K562 (cell line): Measurements from ENCODE around the gene PPFIA3. TPM values are rescaled to one million over a fixed set of nuclear protein-coding genes. Genes with fewer than 3 reads are reported as not detected.
A peak's percentile ranks its signal among the peaks of the same experiment; 100 is the strongest.

Experiments used
- EWSR1 ChIP-seq: fragments of 450-650 bp; IDR thresholded peaks from 2 replicates; pipeline ENCODE4 v1.6.1; 2018; ENCODE audit warnings: borderline replicate concordance, mild to moderate bottlenecking, low read depth, moderate library complexity; ENCODE audit not compliant: partially characterized antibody
- L3MBTL2 ChIP-seq: fragments of 450-650 bp; IDR thresholded peaks from 2 replicates; pipeline ENCODE4 v1.6.1; 2016; ENCODE audit warnings: mild to moderate bottlenecking, moderate library complexity
- LCOR ChIP-seq: sonication (generic); formaldehyde crosslinking; IDR thresholded peaks from 2 replicates; pipeline ENCODE4 v1.8.0; 2022; ENCODE audit warnings: mild to moderate bottlenecking, missing genetic modification reagents
- PML ChIP-seq: IDR thresholded peaks from 2 replicates; pipeline ENCODE4 v1.6.1; 2012; ENCODE audit warnings: low read length, inconsistent platforms
- TEAD2 ChIP-seq: fragments of 450-650 bp; IDR thresholded peaks from 2 replicates; pipeline ENCODE4 v1.6.1; 2016; ENCODE audit warnings: missing genetic modification characterization, control low read depth, missing compliant biosample characterization
- TGIF2 ChIP-seq: sonication (generic); formaldehyde crosslinking; IDR thresholded peaks from 2 replicates; pipeline ENCODE4 v1.8.1; 2022; ENCODE audit warnings: mild to moderate bottlenecking, missing genetic modification reagents, moderate library complexity
- TSC22D4 ChIP-seq: fragments of 450-650 bp; IDR thresholded peaks from 2 replicates; pipeline ENCODE4 v1.6.1; 2016; ENCODE audit warnings: missing genetic modification characterization, missing biosample characterization, control low read depth
- ZC3H4 ChIP-seq: sonication (generic); formaldehyde crosslinking; IDR thresholded peaks from 2 replicates; pipeline ENCODE4 v1.9.0; 2021; ENCODE audit warnings: missing genetic modification reagents, borderline replicate concordance
- ZFP36 ChIP-seq: fragments of 150-350 bp; IDR thresholded peaks from 2 replicates; pipeline ENCODE4 v1.6.1; 2018; ENCODE audit warnings: low read length, low read depth; ENCODE audit not compliant: partially characterized antibody
- polyA plus RNA-seq, 8 experiments: library from polyadenylated mRNA; depleted of rRNA in 4 of 8; stranded (reverse) in 5 of 8; unstranded in 3 of 8; fragments of >200 nt; fragmentation: Nextera tagmentation in 2 of 8; fragmentation: Illumina TruSeq in 1 of 8; extraction: Ambion mirVana in 2 of 8; extraction: Trizol in 1 of 8; gene quantifications; 2 replicates each; pipeline versions ENCODE4 v1.2.1 to v1.2.3, GENCODE V29; 2011 to 2014; ENCODE audit warnings: inconsistent platforms in 1 of 8, missing spikeins in 1 of 8
- total RNA-seq, 7 experiments: library from RNA; depleted of rRNA in 6 of 7; stranded (reverse); fragments of >200 nt in 6 of 7; fragmentation: Illumina TruSeq in 2 of 7; extraction: Trizol in 2 of 7; gene quantifications; 2 replicates each; pipeline versions ENCODE4 v1.2.1 to v1.2.3, GENCODE V29; 2011 to 2021; ENCODE audit warnings: low replicate concordance in 1 of 7
- TF ChIP-seq, protein P1 (sequence below): fragments of 450-650 bp; formaldehyde crosslinking; conservative IDR thresholded peaks from 2 replicates; pipeline ENCODE4 v1.4.0; 2022; ENCODE audit warnings: mild to moderate bottlenecking, missing genetic modification characterization
- TF ChIP-seq, protein P2 (sequence below): fragments of 250-450 bp; sonication (Bioruptor Pico); IDR thresholded peaks from 2 replicates; pipeline ENCODE4 v1.5.0; 2021; ENCODE audit warnings: mild to moderate bottlenecking, borderline replicate concordance
- TF ChIP-seq, protein P3 (sequence below): fragments of 450-650 bp; conservative IDR thresholded peaks from 2 replicates; pipeline ENCODE4 v1.6.1; 2016; ENCODE audit warnings: missing genetic modification characterization, low read depth, mild to moderate bottlenecking, missing compliant biosample characterization, moderate library complexity
- TF ChIP-seq, protein P4 (sequence below), 2 experiments: fragments of 450-650 bp in 1 of 2; sonication (generic) in 1 of 2; formaldehyde crosslinking; conservative IDR thresholded peaks; 2 replicates each; pipeline versions ENCODE4 v1.4.0 to v1.8.1; 2020 to 2022; ENCODE audit warnings: mild to moderate bottlenecking in 1 of 2, missing genetic modification reagents in 1 of 2
- TF ChIP-seq, protein P5 (sequence below), 2 experiments: fragments of 450-650 bp in 1 of 2; IDR thresholded peaks; 2 replicates each; pipeline ENCODE4 v1.6.1; 2011 to 2017; ENCODE audit warnings: low read depth in 2 of 2, antibody characterized with exemption in 1 of 2, borderline replicate concordance in 1 of 2, low read length in 1 of 2, mild to moderate bottlenecking in 1 of 2, mixed read lengths in 1 of 2; ENCODE audit not compliant: control insufficient read depth in 1 of 2

The PPFIA3 gene
- total and polyA plus RNA-seq, 9 of the 15 experiments (the other 6 are each of a cell fraction or from before 2014, with no cell fraction given): 0.10 to 53.0 (median 17.6) TPM

DNA sequence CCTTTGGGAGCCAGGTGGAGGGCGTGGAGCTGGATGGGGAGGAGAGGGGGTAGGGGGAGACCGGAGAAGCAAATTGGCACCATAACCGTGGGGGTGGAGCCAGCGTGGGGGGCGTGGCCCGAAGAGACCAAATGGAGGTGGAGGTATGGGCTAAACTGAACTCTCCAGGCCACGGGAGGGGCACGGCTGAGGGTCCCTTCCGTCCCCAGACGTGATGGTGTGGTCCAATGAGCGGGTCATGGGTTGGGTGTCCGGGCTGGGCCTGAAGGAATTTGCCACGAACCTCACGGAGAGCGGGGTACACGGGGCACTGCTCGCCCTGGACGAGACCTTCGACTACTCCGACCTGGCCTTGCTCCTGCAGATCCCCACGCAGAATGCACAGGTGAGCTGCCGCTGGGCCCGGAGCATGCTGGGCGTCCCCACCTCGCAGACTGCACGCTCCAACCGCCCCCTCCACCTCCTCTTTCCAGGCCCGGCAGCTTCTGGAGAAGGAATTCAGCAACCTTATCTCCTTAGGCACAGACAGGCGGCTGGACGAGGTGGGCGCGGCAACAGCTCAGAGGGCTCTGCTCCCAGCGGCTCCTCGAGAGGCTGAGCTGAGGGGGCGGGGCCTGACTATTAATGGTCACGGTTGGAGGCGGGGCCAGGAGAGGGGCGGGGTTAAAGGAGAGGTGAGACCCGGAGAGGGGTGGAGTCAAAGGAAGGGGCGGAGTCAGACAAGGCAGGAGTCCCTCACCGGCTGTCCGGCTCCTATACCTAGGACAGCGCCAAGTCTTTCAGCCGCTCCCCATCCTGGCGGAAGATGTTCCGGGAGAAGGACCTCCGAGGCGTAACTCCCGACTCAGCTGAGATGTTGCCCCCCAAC is 29.7 kb downstream of the PPFIA3 start (continued):
- TF ChIP-seq, protein P1, sequence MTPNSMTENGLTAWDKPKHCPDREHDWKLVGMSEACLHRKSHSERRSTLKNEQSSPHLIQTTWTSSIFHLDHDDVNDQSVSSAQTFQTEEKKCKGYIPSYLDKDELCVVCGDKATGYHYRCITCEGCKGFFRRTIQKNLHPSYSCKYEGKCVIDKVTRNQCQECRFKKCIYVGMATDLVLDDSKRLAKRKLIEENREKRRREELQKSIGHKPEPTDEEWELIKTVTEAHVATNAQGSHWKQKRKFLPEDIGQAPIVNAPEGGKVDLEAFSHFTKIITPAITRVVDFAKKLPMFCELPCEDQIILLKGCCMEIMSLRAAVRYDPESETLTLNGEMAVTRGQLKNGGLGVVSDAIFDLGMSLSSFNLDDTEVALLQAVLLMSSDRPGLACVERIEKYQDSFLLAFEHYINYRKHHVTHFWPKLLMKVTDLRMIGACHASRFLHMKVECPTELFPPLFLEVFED (CRISPR knock-in tag): no peak; the same call in 1 of the 2 replicates
- peak; percentile 16; the same call in 1 of the 2 replicates for TF ChIP-seq PML
- TF ChIP-seq EWSR1: no peak
- TF ChIP-seq TGIF2: no peak
- TF ChIP-seq, protein P2, sequence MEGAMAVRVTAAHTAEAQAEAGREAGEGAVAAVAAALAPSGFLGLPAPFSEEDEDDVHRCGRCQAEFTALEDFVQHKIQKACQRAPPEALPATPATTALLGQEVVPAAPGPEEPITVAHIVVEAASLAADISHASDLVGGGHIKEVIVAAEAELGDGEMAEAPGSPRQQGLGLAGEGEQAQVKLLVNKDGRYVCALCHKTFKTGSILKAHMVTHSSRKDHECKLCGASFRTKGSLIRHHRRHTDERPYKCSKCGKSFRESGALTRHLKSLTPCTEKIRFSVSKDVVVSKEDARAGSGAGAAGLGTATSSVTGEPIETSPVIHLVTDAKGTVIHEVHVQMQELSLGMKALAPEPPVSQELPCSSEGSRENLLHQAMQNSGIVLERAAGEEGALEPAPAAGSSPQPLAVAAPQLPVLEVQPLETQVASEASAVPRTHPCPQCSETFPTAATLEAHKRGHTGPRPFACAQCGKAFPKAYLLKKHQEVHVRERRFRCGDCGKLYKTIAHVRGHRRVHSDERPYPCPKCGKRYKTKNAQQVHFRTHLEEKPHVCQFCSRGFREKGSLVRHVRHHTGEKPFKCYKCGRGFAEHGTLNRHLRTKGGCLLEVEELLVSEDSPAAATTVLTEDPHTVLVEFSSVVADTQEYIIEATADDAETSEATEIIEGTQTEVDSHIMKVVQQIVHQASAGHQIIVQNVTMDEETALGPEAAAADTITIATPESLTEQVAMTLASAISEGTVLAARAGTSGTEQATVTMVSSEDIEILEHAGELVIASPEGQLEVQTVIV (CRISPR knock-in tag): no peak
- peak; percentile 58; the same call in 1 of the 2 replicates for TF ChIP-seq LCOR (CRISPR knock-in tag)
- no peak for TF ChIP-seq TSC22D4
- TF ChIP-seq, protein P3, sequence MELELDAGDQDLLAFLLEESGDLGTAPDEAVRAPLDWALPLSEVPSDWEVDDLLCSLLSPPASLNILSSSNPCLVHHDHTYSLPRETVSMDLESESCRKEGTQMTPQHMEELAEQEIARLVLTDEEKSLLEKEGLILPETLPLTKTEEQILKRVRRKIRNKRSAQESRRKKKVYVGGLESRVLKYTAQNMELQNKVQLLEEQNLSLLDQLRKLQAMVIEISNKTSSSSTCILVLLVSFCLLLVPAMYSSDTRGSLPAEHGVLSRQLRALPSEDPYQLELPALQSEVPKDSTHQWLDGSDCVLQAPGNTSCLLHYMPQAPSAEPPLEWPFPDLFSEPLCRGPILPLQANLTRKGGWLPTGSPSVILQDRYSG: no peak
- peak; percentile 20; the same call in 1 of the 2 replicates for TF ChIP-seq L3MBTL2
- TF ChIP-seq, protein P4, sequence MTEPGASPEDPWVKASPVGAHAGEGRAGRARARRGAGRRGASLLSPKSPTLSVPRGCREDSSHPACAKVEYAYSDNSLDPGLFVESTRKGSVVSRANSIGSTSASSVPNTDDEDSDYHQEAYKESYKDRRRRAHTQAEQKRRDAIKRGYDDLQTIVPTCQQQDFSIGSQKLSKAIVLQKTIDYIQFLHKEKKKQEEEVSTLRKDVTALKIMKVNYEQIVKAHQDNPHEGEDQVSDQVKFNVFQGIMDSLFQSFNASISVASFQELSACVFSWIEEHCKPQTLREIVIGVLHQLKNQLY (CRISPR knock-in tag; conservative IDR thresholded peaks at IDR 0.05): 0 out of 4 replicates have a peak, but pooled peaks of 1 of the 2 experiments have one; percentile 51
- TF ChIP-seq, protein P5, sequence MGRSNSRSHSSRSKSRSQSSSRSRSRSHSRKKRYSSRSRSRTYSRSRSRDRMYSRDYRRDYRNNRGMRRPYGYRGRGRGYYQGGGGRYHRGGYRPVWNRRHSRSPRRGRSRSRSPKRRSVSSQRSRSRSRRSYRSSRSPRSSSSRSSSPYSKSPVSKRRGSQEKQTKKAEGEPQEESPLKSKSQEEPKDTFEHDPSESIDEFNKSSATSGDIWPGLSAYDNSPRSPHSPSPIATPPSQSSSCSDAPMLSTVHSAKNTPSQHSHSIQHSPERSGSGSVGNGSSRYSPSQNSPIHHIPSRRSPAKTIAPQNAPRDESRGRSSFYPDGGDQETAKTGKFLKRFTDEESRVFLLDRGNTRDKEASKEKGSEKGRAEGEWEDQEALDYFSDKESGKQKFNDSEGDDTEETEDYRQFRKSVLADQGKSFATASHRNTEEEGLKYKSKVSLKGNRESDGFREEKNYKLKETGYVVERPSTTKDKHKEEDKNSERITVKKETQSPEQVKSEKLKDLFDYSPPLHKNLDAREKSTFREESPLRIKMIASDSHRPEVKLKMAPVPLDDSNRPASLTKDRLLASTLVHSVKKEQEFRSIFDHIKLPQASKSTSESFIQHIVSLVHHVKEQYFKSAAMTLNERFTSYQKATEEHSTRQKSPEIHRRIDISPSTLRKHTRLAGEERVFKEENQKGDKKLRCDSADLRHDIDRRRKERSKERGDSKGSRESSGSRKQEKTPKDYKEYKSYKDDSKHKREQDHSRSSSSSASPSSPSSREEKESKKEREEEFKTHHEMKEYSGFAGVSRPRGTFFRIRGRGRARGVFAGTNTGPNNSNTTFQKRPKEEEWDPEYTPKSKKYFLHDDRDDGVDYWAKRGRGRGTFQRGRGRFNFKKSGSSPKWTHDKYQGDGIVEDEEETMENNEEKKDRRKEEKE (IDR thresholded peaks at IDR 0.05; ENCODE audit: borderline replicate concordance in 1 of 2, control insufficient read depth in 1 of 2, low read depth in 2 of 2, low read length in 1 of 2): peak in 1 of 2 experiments; percentile 28; a peak in 1 of 4 replicates
- TF ChIP-seq ZFP36: no peak
- TF ChIP-seq ZC3H4 (CRISPR knock-in tag): no peak
- no peak for TF ChIP-seq TEAD2 (tag)
